Right renal cortex interstitium (tissue), 3 donors: ENCODE results near the gene ASIP. TPM values are rescaled to one million over a fixed set of nuclear protein-coding genes. Genes with fewer than 3 reads are reported as not detected.
A peak's percentile ranks its signal among the peaks of the same experiment; 100 is the strongest.

ENCODE experiments used
- DNase-seq, 3 donors: peaks; one replicate each; pipeline ENCODE4 v3.0.0-alpha.2; 2013; ENCODE audit warnings: low read depth in 3 of 3, low spot score in 2 of 3
- polyA plus RNA-seq, 3 donors: library from polyadenylated mRNA; unstranded; fragments of 120-200 nt; gene quantifications; one replicate each; pipeline ENCODE4 v1.2.1, GENCODE V29; 2013; ENCODE audit not compliant: insufficient read length in 3 of 3

Gene ASIP
- polyA plus RNA-seq, 3 donors: 0.23 to 0.28 (median 0.28) TPM

DNA sequence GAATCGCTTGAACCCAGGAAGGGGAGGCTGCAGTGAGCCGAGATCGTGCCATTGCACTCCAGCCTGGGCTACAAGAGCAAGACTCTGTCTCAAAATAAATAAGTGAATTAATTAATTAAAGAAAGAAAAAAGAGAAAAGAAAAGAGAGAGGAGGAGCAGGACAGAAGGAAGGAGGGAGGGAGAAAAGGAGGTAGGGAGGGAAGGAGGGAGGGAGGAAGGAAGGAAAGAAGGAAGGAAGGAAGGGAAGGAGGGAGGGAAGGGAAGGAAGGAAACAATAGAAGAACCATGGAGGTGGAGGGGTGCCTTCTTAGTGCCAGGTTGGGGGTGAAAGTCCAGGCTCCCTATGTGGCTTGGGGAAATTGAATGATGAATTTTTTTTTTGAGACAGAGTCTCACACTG is 68.5 kb downstream of the ASIP start:
- no peak for DNase-seq

DNA sequence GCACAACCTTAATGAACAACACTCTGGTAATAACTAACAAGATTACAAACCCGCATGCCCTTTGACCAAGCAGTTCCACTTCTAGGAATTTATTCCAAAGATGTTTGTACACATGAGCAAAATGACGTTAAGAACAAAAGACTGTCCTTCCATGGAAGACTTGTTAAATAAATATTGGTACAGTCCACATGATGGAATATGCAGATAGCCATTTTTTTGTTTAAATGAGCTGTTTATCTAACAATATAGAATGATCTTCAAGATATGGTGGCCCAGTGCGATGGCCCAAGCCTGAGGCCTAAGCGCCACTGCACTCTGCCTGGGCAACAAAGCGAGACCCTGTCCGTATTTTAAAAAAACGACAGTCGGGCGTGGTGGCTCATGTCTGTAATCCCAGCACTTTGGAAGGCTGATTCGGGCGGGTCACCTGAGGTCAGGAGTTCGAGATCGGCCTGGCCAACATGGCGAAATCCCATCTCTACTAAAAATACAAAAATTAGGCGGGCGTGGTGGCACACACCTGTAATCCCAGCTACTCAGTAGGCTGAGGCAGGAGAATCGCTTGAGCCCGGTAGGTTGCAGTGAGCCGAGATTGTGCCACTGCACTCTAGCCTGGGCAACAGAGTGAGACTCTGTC is 69.4 kb downstream of the ASIP start:
- no peak for DNase-seq

DNA sequence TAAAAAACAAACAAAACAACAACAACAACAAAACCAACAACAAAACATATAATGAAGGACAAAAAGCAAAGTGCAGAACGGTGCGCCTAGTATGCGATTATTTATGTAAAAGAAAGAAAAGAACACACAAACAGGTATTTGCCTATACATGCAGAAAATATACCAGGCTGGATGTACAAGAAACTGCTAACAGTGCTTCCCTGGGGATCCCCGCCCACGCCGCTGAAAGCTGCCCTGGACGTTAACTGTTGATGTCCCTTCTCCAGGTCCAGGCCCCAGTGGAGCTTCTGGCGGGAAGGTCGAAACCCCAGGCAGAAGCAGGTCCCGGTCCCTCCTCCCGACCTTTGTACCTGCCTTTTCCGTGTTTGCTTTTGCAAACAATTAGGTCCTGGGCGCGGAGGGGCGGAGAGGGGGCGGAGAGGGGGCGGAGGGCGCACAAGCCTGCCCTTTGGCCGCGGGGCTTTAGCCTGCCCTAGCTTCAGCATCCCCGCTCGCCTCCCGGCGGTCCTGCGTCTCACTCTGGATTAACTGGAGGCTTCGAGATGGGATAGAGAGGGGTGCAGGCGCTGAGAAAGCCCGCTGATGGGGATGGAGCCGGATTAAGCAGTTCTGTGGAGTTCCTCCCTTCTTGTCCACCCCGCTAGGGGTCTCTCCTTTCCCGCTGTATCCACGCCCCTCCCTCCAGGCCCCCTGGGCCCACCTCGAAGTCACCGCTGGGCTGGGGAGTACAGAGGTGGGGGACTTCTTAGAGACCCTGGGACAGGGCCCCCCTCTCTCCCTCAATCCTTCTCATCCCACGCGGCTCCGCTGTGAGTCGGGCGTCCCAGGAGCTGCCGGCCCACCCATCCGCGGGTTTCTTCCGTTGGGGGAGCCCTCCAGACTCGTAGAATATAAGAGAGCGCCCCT is 70.1 kb downstream of the ASIP start:
- no peak for DNase-seq

DNA sequence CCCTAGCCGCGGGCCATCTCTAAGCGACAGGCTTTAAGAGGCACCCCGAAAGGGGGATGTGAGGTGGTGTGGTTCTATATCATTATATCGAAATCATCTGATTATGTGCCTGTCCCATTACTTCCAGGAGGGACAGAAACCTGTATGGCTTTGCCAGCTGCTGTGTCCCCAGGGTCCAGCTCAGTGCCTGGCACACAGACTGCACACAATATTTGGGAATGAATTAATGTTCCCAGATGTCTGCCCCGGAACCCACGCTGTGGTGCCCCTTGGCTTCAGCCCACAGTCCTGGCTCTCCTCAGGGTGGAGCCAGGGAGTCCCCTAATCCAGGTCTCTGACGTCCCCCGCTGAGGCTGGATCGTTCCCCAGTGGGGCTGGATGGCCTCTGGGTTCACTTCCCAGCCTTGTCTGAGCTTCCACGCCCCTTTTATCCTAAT is 70.8 kb downstream of the ASIP start:
- DNase-seq: no peak

DNA sequence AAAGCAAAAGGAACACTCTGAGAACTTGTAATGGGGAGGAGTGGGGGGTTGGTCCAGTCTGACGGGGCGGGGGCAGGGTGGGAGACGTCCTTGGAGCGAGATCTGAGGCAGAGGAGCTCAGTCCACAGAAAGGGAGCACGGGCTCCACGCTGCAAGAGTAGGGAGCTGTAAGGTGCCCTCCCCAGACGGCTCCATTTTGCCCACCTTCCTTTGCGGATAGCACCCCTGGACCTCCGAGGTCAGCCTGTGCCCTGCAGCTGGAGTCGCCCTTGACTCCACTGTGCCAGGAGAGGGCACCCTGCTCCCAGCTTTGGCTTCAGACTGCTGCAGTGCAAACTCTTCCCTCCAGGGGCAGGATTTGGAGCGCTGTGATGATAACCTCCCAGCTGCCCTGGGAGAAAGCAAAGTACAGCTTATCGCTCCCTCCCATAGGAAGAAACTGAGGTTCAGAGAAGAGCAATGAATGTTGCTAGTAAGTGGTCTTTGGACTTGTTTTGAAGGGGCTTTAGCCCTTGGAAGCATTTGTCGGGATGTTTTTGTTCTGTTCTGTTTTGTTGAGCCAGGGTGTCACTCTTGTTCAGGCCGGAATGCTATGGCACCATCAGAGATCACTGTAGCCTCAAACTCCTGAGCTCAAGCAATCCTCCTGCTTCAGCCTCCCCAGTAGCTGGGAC is 71.5 kb downstream of the ASIP start:
- DNase-seq: peak; percentile 66 to 72 (median 71)

DNA sequence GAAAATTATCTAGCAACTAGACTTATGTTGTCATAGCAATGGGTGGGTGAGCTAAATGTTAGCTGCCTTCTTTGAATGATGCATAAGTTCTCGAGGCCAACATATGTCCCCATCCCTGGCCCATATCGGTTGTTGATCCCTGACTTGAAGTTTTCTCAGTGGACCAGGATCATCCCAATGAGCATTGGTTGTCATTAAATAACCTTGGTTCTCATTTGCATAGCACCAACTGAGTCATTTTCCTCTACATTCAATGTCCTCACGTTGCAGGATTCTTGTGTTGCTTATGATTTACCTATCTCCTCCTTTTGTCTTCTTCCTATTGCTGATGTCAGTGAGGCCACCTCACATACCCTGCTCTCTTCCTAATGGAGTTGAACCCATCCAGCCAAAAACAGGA is 74.0 kb downstream of the ASIP start:
- DNase-seq: no peak

DNA sequence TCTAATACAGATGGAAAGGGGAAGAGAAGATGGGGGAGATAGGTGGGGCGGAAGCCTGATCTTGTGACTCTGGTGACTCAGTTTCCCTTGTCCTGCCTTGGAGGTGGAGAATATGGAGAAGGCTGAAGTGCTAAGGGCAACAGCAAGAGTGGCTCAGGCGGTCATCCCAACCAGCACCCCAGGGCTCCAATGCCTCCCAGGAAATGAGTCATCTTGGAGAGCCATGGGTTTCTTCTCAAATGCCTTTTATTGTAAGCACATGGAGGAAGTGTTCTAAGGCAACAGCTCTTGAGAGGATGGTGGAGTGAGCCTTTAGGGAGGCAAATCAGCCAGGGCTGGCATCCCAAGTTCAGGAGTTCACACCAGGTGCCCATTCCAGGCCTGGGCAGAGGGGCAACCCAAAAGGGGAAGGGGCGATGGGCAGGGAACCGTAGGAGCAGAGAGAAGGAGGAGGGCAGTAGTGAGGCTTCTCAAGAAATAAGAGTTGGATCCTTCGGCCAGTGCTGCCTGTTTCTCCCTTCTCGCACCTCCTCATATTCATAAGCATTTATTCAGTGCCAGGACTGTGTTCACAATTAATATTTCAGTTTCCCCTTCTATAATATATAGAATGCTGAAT is 75.1 kb downstream of the ASIP start:
- no peak for DNase-seq

Other genes with a start within 250 kb of the ASIP start
- gene RALY, start 247.5 kb upstream of the ASIP start, polyA plus RNA-seq: 100 to 1,000 TPM; 143 to 151 (median 144) TPM
- 10 to 100 TPM; 52.3 to 54.4 (median 52.5) TPM for gene EIF2S2, start 129.2 kb upstream of the ASIP start, polyA plus RNA-seq
- 100 to 1,000 TPM; 184 to 202 (median 186) TPM for gene AHCY, start 61.9 kb downstream of the ASIP start, polyA plus RNA-seq
- gene ITCH, start 121.8 kb downstream of the ASIP start, polyA plus RNA-seq: 10 to 100 TPM; 51.4 to 55.1 (median 53.2) TPM